Loucy (cell line): ENCODE results near the gene JAM3.

Experiments used
- H2AFZ ChIP-seq: fragments of 200-600 bp; sonication (generic); 2 replicates; pipeline ENCODE4 v1.6.0; 2016; ENCODE audit warnings: antibody characterized with exemption, mild to moderate bottlenecking, low read length, moderate library complexity
- H3F3A ChIP-seq: fragments of 200-600 bp; 2 replicates; pipeline ENCODE4 v1.6.0; 2016; ENCODE audit warnings: antibody characterized with exemption, low read depth, mild to moderate bottlenecking
- H3K27me3 ChIP-seq: fragments of 200-600 bp; sonication (generic); 2 replicates; pipeline ENCODE4 v1.6.1; 2014; ENCODE audit warnings: low read length, mild to moderate bottlenecking; ENCODE audit not compliant: insufficient read depth, poor library complexity, severe bottlenecking
- H3K36me3 ChIP-seq: fragments of 200-600 bp; sonication (generic); 2 replicates; pipeline ENCODE4 v1.6.1; 2016; ENCODE audit warnings: low read length; ENCODE audit not compliant: insufficient read depth
- H3K4me1 ChIP-seq: fragments of 200-600 bp; sonication (generic); 2 replicates; pipeline ENCODE4 v1.5.1; 2014; ENCODE audit warnings: low read length, mild to moderate bottlenecking; ENCODE audit not compliant: insufficient read depth, poor library complexity, severe bottlenecking
- H3K4me2 ChIP-seq: fragments of 200-600 bp; sonication (generic); 2 replicates; pipeline ENCODE4 v1.6.0; 2014; ENCODE audit warnings: antibody characterized with exemption, low read length, low read depth, mild to moderate bottlenecking; ENCODE audit not compliant: poor library complexity, severe bottlenecking
- H3K4me3 ChIP-seq: fragments of 200-600 bp; sonication (generic); 2 replicates; pipeline ENCODE4 v1.5.1; 2014; ENCODE audit warnings: low read length, mild to moderate bottlenecking, mixed read lengths; ENCODE audit not compliant: poor library complexity, severe bottlenecking
- H3K79me2 ChIP-seq: fragments of 200-600 bp; sonication (generic); 2 replicates; pipeline ENCODE4 v1.6.1; 2014; ENCODE audit warnings: low read length; ENCODE audit not compliant: insufficient read depth
- H3K9ac ChIP-seq: fragments of 200-600 bp; sonication (generic); 2 replicates; pipeline ENCODE4 v1.6.0; 2014; ENCODE audit warnings: mild to moderate bottlenecking, low read depth, low read length, moderate library complexity; ENCODE audit not compliant: poor library complexity, severe bottlenecking
- H3K9me2 ChIP-seq: fragments of 200-600 bp; sonication (generic); replicated peaks from 2 replicates; pipeline ENCODE4 v1.6.1; 2016; ENCODE audit warnings: low read depth, low read length, mixed read lengths
- H3K9me3 ChIP-seq: fragments of 200-600 bp; sonication (generic); 2 replicates; pipeline ENCODE4 v1.6.1; 2014; ENCODE audit warnings: mild to moderate bottlenecking, antibody characterized with exemption, low read length, low read depth; ENCODE audit not compliant: insufficient read depth
- H4K20me1 ChIP-seq: fragments of 200-600 bp; sonication (generic); 2 replicates; pipeline ENCODE4 v1.6.0; 2014; ENCODE audit warnings: antibody characterized with exemption, low read length, mild to moderate bottlenecking; ENCODE audit not compliant: insufficient read depth, poor library complexity, severe bottlenecking
- EZH2phosphoT487 ChIP-seq: fragments of 200-600 bp; IDR thresholded peaks from 2 replicates; pipeline ENCODE4 v1.6.1; 2018; ENCODE audit warnings: antibody characterized with exemption, mild to moderate bottlenecking, moderate library complexity, borderline replicate concordance
- TF ChIP-seq, protein P1 (sequence below): fragments of 200-600 bp; sonication (generic); conservative IDR thresholded peaks from 2 replicates; pipeline ENCODE4 v1.5.1; 2014; ENCODE audit warnings: mild to moderate bottlenecking, antibody characterized with exemption, low read length

Gene JAM3

DNA sequence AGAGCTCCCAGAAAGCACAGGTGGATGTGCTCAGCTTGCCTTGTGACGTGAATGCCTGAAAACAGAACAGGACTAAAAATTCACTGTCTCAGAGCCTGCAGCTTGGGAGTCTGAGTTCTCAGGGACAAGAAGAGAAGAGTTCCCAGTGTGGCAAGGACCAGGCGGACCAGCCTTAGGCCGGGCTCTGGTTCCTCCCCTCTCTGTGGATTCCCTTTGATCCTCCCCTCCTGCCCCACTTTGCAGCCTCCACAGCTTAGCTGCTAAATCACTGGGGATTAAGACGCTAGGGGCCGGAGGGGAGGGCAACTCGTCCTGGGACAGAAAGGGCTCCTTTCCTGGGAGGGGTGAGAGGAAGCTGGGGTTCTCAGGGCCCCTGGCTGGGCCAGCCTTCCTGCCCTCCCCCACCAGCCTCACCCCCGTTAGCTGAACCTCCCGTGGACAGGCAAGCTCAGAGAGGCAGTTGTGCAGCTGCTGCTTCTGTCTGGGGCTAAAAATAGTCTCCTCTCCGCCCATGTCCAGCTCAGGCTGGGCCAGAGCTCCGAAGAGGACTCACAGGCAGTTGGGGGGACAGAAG, 29.9 kb upstream of the JAM3 start:
- no peak overlapping the region for H3K4me3 ChIP-seq

DNA sequence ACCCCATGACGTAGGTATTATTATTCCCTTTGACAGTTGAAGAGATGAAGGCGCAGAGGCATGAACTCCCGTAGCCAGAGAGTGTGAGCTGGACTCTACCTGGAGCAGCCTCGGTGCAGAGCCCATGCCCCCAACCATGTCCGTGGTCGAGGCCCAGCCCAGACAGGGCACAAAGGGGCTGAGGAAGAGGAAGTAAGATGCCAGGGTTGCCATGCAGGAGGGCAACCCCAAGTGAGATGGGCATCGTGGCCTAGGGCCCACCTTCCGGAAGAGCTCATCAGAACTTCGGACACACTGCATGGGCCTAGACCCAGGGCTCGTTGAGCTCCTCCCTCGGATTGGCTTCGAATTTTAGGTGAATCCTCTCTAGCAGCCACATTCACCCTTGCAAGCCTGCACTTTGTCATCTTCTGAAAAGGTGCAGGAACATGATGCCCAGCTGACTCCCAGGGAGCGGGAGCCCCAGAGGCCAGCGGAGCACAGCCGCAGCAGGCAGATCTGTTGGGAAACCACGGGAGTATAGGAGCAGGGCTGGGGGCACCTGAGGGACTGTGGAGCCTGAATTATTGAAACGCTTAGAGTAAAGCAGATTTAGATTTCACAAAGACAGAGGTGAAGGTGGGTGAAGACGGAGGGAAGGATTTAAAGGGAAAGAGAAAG, 29.0 kb upstream of the JAM3 start:
- H3K79me2 ChIP-seq = no peaks in the 10 kb centered on the region
- H3K9me3 ChIP-seq = no peaks in the 10 kb centered on the region
- no peaks in the 10 kb centered on the region for H4K20me1 ChIP-seq
- no peak overlapping the region for H2AFZ ChIP-seq
- H3K4me2 ChIP-seq = no peak overlapping the region
- no peak overlapping the region for H3K9ac ChIP-seq
- no peak overlapping the region for H3K4me3 ChIP-seq
- TF ChIP-seq EZH2phosphoT487 = no peak
- TF ChIP-seq, protein P1, sequence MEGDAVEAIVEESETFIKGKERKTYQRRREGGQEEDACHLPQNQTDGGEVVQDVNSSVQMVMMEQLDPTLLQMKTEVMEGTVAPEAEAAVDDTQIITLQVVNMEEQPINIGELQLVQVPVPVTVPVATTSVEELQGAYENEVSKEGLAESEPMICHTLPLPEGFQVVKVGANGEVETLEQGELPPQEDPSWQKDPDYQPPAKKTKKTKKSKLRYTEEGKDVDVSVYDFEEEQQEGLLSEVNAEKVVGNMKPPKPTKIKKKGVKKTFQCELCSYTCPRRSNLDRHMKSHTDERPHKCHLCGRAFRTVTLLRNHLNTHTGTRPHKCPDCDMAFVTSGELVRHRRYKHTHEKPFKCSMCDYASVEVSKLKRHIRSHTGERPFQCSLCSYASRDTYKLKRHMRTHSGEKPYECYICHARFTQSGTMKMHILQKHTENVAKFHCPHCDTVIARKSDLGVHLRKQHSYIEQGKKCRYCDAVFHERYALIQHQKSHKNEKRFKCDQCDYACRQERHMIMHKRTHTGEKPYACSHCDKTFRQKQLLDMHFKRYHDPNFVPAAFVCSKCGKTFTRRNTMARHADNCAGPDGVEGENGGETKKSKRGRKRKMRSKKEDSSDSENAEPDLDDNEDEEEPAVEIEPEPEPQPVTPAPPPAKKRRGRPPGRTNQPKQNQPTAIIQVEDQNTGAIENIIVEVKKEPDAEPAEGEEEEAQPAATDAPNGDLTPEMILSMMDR = no peak
- peaks cover 19% of the 10 kb centered on the region for H3K4me1 ChIP-seq
- no peaks in the 10 kb centered on the region for H3F3A ChIP-seq
- no peaks in the 10 kb centered on the region for H3K36me3 ChIP-seq
- H3K9me2 ChIP-seq = no peaks in the 10 kb centered on the region
- no peaks in the 10 kb centered on the region for H3K27me3 ChIP-seq

More for the DNA sequence above, 29.9 kb upstream of the JAM3 start:
- Histone ChIP-seq H3K4me1 (peaks cover 28% of the 10 kb centered on the region), H3K36me3 (no peaks in the 10 kb centered on the region), H3F3A (no peaks in the 10 kb centered on the region), H3K4me2 (no peak overlapping the region), H4K20me1 (no peaks in the 10 kb centered on the region), H3K9me2 (no peaks in the 10 kb centered on the region), H2AFZ (no peak overlapping the region), H3K9ac (no peak overlapping the region), H3K79me2 (no peaks in the 10 kb centered on the region), H3K9me3 (no peaks in the 10 kb centered on the region), H3K27me3 (no peaks in the 10 kb centered on the region)
- TF ChIP-seq, protein P1 = no peak
- no peak for TF ChIP-seq EZH2phosphoT487

DNA sequence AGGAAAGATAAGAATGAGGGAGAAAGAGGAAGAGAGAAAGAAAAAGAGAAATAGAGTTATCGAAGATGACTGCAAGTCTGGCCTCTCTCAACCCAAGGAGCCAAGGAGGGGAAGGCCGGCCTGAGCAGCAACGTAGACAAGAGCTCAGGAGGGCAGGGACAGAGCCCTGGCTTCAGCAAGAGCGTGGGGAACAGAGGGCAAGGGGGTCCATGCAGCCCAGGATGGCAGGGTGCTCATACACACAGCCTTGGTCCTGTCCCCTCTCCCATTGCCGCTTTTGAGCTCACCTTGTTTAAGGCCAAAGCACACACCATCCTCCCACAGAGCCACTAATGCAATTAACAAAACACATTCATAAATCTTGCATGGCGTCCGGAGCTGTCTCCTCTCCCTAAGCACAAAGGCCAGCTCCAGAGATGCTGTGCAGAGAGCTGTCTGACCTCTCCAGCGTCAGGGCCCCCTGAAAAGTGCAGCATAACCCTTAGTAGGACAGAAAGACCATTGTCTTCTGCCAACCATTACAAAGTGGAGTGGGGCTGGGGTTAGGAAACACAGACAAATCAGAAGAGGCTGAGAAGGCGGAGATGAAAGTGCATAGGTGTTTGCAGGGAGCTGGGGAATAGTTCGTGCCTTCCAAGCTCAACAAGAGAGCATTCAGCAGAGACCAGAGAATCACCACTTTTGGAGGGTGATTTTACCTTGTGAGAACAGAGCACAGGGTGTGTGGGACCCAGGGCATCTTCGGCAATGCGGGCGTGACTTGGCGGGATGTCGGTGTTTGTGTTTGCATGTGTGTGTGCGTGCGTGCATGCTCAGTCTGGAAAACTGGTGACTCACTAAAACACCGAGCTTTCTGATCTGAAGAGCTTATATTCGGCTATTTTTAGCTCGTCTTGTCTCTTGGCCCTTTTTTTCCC, 28.2 kb upstream of the JAM3 start:
- Histone ChIP-seq H3K9ac (no peak overlapping the region), H2AFZ (no peak overlapping the region), H3K4me1 (peaks cover 15% of the 10 kb centered on the region), H3K36me3 (no peaks in the 10 kb centered on the region), H3K4me3 (no peak overlapping the region), H3K27me3 (no peaks in the 10 kb centered on the region), H3F3A (no peaks in the 10 kb centered on the region), H3K79me2 (no peaks in the 10 kb centered on the region), H3K4me2 (no peak overlapping the region), H3K9me2 (no peaks in the 10 kb centered on the region), H4K20me1 (no peaks in the 10 kb centered on the region), H3K9me3 (no peaks in the 10 kb centered on the region)
- TF ChIP-seq, protein P1 = no peak
- no peak for TF ChIP-seq EZH2phosphoT487
